ENCODE results near the gene ABHD8.
A peak's percentile ranks its signal among the peaks of the same experiment; 100 is the strongest.

The ABHD8 gene, protein sequence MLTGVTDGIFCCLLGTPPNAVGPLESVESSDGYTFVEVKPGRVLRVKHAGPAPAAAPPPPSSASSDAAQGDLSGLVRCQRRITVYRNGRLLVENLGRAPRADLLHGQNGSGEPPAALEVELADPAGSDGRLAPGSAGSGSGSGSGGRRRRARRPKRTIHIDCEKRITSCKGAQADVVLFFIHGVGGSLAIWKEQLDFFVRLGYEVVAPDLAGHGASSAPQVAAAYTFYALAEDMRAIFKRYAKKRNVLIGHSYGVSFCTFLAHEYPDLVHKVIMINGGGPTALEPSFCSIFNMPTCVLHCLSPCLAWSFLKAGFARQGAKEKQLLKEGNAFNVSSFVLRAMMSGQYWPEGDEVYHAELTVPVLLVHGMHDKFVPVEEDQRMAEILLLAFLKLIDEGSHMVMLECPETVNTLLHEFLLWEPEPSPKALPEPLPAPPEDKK

DNA sequence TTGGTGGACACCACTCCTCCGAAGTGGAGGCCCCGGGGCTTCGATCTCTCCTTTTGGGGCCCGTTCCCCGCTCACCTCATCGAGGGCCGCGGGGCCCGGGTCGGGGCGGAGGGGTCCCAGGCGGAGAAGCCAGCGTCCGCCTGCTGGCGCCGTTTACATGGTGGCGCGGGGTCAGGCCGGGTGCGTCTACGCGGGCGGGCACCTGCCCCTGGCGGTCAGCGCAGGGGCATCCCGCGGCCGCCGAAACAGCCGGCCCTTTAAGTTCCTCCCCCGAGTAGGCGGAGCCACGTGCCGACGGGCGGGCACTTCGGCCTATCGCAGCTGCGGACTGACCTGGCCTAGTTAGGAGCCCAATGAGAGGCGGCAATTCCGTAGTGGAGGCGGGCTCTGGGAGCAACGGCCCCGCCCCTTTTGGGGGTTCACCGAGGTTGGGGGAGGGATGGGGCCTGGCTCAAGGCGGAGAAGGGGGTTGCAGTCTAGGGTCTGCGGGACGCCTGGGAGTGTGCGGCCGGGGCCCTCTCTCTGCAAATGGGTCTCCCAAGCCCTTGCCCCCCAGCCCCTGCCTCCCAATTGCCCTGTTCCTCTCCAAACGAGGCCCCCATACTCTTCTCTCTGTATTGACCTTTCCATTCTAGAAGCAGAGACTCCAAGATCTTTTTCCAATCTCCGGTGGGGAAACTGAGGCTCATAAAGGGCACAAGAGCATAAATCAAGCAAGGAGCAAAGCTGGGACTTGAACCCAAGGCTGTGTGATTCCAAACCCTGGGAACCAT lies at the start of gene ABHD8:
Gene ABHD8, minus strand, starts transcription at position 259 of the 773 bp plus-strand sequence. CDS start 1,809 bp downstream, outside the sequence.
- DNase-seq: peak; percentile 55

DNA sequence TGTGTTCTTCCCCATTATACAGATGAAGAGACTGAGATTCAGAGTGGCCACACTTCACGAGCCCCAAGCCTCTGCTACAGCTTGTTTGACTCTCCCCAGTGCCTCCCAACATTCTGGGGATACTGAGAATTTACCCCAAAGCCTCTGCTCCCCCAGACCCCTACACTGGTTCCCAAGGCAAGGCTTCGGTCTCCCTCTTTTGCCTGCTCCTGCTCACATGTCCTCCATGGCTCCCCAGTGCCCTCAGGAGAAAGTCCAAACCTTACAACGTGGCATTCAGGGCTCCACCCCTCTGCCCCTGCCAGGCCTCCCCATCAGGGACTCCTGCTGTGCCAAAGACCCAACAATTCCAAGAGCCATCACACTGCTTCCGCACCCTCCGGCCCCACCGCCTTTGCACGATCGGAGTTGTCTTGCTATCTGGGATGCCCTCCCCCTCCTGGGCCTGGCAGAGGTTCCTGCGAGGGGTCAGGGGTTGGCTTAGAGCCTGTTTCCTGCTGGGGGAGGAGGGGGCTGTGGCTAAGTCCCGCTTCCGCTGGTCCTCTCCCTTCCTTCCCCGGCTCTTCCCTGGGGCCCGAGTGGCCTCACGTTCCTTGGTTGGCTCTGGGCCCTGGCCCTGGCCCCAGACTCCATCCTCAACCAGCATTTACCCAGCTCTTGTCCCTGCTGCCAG lies 49.5 kb upstream of the ABHD8 start:
- no peak for DNase-seq

DNA sequence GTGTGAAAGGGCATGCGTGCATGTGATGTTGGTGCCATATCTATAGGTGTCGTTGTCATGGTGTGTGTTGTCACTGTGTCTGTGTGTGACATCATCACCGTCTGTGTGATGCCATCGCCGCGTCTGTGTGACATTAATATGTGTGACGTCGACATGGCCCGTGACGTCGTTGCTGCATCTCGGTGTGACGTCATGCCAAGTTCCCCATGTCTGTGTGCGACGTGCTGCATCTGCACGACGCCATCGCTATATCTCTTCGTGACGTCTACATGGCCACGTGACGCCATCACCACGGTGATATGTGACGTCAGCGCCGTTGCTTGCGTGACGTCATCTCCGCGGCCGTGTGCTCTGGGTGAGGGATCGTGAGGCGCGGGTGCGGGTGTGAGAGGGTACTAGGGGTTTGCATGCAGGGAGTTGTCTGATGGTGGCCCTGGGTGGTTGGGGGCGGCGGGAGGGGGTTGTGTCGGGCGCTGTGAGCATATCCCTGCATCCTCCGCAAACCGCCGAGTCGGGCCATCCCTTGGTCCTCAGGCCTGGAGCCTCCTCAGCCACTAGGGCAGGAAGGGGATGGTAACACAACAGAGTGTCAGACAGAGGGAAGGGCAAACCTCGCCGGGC lies 48.7 kb upstream of the ABHD8 start:
- no peak for DNase-seq

DNA sequence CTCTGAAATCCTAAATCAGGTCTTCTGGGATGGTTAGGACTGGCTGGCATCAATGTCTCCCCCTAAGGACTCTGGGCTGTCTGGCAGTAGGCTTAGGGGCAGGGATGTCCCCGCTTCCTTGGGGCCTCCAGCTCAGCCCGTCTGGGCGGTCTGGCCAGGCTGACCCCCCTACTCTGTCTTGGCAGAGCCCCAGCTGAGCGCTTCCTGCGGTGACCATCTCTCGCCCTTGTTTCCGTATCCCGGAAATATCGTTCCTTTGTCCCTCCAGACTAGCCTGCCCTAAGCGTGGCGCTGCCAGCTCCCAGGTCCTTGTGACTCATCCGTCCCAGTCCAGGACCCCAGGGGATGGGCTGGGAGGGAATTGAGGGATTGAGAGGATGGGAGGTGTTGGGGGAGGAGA lies 45.5 kb upstream of the ABHD8 start:
- DNase-seq: no peak

DNA sequence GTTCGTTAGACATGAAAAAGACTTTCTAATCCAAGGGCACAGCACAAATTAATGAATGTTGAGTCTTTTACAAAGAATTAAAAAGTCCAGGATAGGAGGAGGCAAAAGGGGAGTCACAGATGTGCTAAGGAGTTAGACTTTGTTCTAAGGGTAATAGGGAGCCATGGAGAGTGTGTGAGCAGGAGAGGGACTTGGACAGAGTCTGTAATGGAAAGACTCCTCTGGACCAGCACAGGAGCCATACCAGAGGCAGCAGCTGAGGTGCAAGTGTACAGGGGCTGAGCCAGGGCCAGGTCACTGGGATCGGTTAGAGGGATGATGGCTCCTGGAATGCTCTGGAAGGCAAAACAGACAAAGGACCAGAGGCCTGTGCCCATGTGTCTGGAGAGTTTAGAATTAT lies 44.7 kb upstream of the ABHD8 start:
- no peak for DNase-seq

DNA sequence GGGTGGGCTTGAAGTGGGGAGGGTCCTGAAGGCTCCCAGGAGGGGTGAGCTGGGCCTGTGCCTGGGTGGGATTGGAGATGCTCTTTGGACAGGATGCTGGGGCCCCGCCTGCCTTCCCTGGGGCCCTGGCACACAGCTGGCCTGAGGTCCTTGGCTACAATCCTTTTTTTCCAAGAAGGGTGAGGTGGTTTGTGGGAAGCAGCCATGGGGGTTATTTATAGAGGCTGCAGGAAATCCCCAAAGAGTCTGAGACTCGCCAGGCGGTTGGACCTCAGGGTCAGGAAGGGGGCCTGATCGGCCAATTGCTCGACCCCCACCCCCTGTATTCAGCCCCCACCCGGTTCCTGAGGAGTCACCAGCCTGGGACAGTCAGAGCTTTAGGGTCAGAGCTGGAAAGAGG lies 44.1 kb upstream of the ABHD8 start:
- no peak for DNase-seq

DNA sequence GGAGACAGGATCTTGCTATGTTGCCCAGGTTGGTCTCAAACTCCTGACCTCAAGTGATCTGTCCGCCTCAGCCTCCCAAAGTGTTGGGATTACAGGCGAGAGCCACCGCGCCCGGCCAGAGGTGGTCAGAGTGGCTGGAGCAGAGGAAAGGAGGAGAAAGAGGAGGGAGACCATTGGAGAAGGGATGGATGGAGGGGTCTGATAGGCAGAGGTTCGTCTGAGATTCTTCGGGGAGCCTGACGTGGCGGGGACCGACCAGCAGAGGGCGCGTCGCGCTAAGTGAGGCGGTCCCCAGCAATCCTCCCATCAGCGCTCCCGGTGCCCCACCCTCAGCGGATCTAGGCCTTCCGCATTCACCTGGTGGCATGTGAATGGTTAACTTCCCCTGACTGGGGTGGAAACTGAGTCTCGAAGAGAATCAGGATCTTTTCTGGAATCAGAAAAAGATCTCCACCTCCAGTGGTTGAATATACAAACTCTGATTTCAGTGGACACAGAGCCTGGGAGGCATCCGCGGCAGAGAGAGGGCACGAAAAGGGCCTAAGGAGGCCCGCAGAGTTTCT lies 43.0 kb upstream of the ABHD8 start:
- peak; percentile 2 for DNase-seq

DNA sequence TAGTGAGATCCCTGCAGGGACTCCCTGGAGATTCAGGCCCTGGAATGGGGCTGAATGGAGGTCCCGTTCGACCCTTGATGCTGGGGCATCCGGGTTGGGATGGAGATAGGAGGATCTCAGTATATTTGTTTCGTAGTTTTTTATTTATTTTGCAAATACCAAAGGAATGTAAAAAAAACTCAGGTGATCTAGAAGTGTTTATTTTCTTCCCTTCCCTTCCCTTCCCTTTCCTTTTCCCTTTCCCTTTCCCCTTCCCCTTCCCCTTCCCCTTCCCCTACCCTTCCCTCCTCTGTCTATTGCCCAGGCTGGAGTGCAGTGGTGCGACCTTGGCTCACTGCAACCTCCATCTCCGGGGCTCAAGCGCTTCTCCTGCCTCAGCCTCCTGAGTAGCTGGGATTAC lies 38.6 kb upstream of the ABHD8 start:
- no peak for DNase-seq

DNA sequence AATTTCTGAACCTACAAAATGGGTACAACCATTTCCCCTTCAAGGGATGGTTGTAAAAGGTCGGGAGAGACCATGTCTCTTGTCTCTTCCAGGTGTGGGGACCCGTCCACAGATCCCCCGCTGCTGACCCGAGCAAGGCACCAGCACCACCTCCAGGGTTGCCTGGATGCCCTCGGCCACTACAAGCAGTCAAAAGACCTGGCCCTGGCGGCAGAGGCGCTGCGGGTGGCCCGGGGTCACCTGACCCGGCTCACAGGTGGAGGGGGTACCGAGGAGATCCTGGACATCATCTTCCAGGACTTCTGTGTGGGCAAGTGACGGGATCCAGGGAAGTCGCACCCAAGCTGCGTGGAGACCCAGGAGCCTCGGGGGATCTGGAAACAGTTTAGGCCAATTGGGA lies 38.2 kb upstream of the ABHD8 start:
- DNase-seq: no peak

DNA sequence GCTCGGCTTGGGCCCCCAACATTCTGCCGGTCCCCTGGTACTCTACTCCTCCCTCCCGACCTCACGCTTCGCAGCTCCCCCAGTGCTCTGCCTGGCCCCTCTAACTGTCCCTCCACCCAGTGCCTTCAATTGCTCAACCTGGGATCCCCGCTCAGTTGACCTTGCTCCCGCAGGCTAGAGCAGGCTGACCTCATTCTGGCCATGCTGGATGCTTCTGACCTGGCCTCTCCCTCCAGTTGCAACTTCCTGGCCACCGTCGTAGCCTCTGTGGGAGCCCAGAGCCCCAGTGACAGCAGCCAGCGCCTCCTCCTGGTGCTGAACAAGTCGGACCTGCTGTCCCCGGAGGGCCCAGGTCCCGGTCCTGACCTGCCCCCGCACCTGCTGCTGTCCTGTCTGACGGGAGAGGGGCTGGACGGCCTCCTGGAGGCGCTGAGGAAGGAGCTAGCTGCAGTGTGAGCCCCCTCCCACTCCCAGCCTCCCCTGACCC lies 37.7 kb upstream of the ABHD8 start:
- no peak for DNase-seq

DNA sequence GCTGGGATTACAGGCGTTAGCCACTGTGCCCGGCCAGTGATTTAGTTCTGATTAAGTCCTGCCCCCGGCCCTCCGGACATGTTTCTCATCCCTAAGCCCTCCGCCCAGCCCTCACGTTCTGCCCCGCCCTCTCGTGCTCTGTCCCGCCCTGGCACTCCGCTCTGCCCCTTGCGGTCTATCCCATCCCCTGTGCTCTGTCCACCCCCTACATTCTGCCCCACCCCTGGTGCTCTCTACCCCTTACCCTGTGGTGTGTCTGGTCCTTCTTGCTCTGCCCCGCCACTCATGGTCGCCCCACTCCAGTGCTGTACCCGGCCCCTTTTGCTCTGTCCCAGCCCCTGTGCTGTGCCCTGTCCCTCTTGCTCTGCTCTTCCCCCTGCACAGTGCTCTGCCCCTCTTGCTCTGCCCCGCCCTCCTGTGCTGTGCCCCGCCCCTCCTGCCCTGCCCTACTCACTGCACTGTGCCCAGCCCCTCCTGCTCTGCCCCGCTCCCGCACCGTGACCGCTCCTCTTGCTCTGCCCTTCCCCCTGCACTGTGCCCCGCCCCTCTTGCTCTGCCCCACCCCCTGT lies 37.2 kb upstream of the ABHD8 start:
- no peak for DNase-seq

DNA sequence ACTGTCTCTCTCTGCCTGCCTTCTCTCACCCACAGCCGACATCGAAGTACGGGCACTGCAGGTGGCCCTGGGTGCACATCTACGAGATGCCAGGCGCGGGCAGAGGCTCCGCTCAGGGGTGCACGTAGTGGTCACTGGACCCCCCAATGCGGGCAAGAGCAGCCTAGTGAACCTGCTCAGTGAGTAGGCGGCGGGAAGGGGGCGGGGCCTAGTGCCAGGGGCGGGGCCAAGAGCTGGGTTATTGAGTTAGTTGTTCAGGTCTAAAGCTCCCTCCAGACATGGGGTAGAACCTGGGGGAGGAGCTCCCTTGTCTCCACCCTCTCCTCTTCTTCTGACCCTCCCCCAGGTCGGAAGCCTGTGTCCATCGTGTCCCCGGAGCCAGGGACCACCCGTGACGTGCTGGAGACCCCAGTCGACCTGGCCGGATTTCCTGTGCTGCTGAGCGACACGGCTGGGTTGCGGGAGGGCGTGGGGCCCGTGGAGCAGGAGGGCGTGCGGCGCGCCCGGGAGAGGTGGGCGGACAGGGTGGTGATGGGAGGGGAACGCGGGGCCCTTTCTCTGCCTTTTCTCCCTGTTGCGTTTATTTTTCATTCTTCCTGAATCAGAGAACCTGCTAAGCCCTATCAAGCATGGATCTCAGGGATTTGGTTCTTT lies 36.0 kb upstream of the ABHD8 start:
- DNase-seq: no peak

DNA sequence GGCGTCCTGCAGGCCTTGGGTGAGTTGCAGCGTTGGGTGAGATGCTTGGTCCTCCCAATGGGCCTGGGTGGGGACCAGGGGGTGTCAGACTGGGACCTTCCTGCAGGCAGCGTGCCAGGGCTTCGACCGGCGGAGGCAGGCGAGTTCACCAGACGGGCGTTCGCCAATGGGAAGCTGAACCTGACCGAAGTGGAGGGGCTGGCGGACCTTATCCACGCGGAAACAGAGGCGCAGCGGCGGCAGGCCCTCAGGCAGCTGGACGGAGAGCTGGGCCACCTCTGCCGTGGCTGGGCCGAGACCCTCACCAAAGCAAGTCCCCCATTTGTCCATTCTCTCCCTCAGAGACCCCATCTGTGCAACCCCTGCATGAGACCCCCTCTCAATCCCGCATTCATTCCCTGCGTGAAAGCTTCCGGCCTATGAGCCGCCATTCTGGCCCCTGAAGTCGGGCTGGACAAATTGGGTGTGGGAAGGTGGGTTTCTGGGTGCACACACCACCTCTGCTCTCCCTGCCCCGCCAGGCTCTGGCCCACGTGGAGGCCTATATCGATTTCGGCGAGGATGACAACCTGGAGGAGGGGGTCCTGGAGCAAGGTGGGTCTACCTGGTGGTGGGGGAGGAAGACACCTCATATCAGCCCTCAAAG lies 35.3 kb upstream of the ABHD8 start:
- DNase-seq: no peak

DNA sequence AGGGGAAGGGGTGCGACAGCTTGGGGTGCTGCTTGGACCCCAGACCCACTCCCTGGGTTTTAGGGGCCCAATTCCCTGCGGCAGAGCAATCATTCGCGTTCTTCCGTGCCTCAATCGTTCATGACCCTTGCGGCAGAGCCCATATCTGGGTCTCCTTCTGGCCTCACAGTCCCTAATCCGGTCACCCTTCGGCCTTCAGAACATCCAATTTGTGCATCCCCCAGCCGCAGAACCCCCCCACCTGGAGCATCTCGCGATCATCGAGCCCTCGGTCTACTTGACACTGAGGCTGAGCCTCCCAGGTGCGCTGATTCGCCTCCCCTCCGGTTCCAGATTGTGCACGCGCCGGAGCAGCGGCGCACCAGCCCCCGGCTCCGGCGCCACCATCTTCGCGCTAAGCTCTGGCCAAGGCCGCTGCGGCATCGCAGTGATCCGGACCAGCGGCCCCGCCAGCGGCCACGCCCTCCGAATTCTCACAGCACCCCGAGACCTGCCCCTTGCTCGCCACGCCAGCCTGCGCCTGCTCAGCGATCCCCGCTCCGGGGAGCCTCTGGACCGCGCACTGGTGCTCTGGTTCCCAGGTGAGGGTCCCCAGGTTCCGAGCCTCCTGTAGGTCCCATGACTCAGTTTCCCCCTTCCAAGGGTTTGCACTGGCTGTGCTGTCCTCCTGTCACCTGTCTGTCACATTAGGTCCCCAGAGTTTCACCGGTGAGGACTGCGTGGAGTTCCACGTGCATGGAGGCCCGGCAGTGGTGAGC lies 34.6 kb upstream of the ABHD8 start:
- DNase-seq: no peak

DNA sequence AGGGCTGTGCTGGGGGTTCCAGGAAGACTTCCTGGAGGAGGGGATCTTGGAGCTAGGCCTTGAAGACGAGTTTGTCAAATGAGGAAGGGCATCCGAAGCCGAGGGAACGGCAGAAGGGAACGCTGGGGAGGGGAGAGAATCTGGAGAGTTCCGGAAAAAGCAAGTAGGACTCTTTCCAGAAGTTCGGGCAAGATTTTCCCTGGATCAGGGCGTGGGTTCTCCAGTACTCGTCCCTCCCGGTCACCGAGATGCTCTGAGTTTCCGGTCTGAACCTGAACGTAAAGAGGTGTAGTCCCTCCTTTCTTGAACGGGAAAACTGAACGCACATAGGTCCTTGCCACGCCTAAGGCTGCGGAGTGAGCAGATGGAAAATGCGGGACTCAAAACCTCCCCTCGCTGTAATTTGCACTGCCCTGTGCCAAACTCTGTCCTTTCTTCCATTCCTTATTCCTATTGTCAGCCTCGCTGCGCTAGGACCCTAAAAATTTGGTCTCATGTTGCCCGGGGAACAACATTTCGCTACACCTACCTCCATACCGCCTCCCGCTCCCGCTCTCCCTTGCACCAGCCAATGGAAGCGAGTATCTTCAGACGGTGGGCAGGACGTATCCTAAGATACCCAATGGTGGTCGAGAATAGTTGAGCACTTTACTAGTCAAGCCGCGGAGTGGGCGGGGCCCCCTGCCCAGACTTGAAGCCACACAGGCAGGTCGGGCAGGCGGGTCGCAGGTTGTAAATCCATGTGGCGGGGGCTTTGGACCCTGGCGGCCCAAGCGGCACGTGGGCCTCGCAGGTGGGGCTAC lies 33.8 kb upstream of the ABHD8 start, which contains the start of gene GTPBP3:
Gene GTPBP3, plus strand, starts transcription at position 682 of the 803 bp plus-strand sequence. Its CDS starts 59 bp downstream, at position 741.
- DNase-seq: peak; percentile 97

DNA sequence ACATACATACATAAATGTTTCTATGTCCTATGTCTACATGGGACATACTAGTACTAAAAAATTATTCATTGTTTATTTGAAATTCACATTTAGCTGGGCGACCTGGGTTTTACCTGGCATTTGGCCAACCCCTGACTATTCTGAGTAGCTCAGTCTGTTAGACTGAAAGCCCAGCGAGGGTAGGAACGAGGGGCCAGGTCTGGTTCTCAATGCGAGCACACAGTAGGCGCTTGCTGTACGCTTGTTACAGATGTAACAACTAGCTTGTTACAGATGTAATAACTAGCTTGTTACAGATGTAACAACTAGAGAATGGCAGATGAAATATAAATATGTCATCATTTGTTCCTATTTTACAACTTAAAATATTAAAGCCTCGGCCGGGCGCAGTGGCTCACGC lies 32.4 kb upstream of the ABHD8 start:
- DNase-seq: no peak

DNA sequence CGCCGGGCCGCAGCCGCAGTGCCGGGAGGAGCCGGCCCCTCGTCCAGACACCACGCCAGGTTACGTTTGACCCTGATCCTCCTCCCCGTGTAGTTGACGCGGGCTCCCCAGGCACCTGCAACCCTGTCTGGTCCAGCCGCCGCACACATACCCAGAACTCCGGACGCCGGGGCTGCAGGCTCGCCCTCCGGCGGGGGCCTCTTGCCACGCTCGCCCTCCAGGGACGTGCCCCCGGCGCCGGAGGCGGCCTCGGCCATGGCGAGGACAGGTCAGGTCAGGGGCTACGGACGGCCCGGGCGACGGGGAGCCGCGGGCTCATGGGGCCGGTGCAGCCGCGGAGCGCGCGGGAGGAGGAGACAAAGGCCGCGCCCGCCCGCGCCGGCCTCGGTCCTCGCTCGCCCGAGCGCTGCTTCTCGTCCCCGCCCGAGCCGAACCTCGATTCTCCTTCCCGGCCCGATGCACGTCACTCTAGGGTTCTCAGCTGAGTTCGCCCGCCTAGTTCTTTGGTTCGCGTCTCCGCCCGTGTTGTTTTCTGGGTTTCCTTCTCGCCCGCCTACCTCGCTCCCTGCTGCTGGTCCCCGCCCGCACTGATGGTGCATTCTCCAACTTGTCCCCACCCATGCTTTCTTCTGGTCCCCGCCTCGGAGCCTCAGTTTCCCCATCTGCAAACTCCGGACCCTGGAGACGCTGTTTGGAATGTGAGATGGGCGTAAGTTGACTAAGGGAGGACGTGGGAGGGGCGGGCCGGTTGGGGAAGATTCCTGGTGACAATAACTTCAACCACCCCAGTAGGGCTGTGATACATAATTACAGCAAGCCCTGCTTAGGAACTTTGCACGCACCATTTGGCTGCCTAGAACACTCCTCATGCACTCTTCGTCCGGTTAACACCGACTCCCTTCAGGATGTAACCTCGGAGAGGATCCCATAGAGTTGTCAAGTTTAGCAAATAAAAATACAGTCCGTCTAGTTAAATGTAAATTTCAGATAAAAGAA lies 31.5 kb upstream of the ABHD8 start, which contains the start of gene ANO8:
Gene ANO8, minus strand, starts transcription at position 442 of the 996 bp plus-strand sequence. Its CDS starts 185 bp downstream, at position 257.
- peak; percentile 86 for DNase-seq

Data from GF-D8 (cell line).